IPS DF 4.7 (cell line): ENCODE results near the gene GDNF.
"Not testable (repeated sequence)": the region's sequence is repeated elsewhere in the genome, so short reads cannot be mapped to it uniquely, and the experiment has no call there.

ENCODE experiments used
- DNase-seq: peaks from one replicate; pipeline ENCODE4 v3.0.0-alpha.2; 2013; ENCODE audit warnings: low spot score; ENCODE audit errors: extremely low read depth

GDNF gene

GRCh38 chr5:37839407-37840052 is at the start of gene GDNF:
Gene GDNF (minus strand): TSS chr5:37840041. CDS start chr5:37834796, 5,245 bp downstream.
- DNase-seq, result no peak

- no peak for DNase-seq
Measured at GRCh38 chr5:37888476-37888875, 48.6 kb upstream of the GDNF start.

GRCh38 chr5:37886242-37886905 is 46.5 kb upstream of the GDNF start:
- DNase-seq, result no peak

- no peak for DNase-seq
Measured at GRCh38 chr5:37882636-37883035, 42.8 kb upstream of the GDNF start.

- no peak for DNase-seq
Measured at GRCh38 chr5:37881359-37881758, 41.5 kb upstream of the GDNF start.

- DNase-seq, result no peak
Measured at GRCh38 chr5:37876943-37877342, 37.1 kb upstream of the GDNF start.

GRCh38 chr5:37876245-37876644 is 36.4 kb upstream of the GDNF start:
- DNase-seq, result no peak

GRCh38 chr5:37875051-37875787 is 35.4 kb upstream of the GDNF start:
- DNase-seq, result no peak

- DNase-seq, result no peak
Measured at GRCh38 chr5:37873988-37874387, 34.1 kb upstream of the GDNF start.

GRCh38 chr5:37871023-37871815 is 31.4 kb upstream of the GDNF start:
- no peak for DNase-seq

GRCh38 chr5:37869216-37869615 is 29.4 kb upstream of the GDNF start:
- DNase-seq, result no peak

GRCh38 chr5:37867654-37868053 is 27.8 kb upstream of the GDNF start:
- no peak for DNase-seq

- not testable (repeated sequence) for DNase-seq
Measured at GRCh38 chr5:37862907-37863306, 23.1 kb upstream of the GDNF start.

- no peak for DNase-seq
Measured at GRCh38 chr5:37860206-37860605, 20.4 kb upstream of the GDNF start.

GRCh38 chr5:37859805-37860204 is 20.0 kb upstream of the GDNF start:
- no peak for DNase-seq

- DNase-seq, result no peak
Measured at GRCh38 chr5:37858250-37858649, 18.4 kb upstream of the GDNF start.

- DNase-seq, result no peak
Measured at GRCh38 chr5:37857696-37858095, 17.9 kb upstream of the GDNF start.

- no peak for DNase-seq
Measured at GRCh38 chr5:37855438-37855837, 15.6 kb upstream of the GDNF start.

- DNase-seq, result no peak
Measured at GRCh38 chr5:37851305-37851704, 11.5 kb upstream of the GDNF start.

- no peak for DNase-seq
Measured at GRCh38 chr5:37850226-37850865, 10.5 kb upstream of the GDNF start.

- no peak for DNase-seq
Measured at GRCh38 chr5:37849641-37850040, 9.8 kb upstream of the GDNF start.
